ENCODE measurements around the gene CEP192. TPM values are rescaled to one million over a fixed set of nuclear protein-coding genes. Genes with fewer than 3 reads are reported as not detected.

The CEP192 gene
- total RNA-seq, 3 donors from 2014 or later (not counting 1 experiment from before 2014, with no cell fraction given): 41.3 to 47.9 (median 43.4) TPM

DNA sequence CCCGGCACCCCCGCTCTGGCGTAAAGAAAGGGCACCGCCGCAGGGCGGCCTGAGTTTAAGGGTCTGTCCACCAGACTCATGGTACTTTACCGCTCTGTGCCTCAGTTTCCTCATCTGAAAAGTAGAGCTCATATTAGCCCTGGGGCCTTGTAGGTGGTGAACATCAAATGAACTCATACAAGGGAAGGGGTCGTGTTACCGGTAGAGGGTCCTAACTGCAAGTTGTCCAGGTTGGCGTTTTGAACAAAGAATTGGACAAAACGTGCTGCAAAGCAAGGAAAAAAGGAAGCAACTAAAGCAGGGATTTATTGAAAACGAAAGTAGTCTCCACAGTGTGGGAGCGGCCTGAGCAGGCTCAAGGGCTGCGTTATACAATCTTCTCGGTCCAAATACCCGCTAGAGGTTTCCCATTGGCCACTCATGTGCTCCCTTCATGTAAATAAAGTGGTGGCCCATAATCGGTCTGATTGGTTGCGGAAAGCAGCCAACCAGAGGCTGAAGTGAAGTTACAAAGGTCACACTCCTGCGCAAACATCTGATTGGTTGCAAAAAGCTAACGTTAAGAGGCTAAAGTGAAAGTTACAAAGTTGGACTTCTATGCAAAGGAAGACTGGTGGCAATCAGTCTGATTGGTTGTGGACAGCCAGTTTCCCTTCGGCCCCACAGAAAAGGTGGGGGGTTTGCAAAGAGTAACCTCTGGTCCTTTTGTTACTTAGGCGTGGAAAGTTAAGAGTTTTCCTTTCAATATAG, 146.7 kb downstream of the CEP192 start:
- Histone ChIP-seq H3K4me1 (ENCODE audit: control insufficient read depth, insufficient read depth, low read length) (peaks cover 21% of the 10 kb centered on the region), H3K36me3 (ENCODE audit: control insufficient read depth, insufficient read depth, low read length) (no peaks in the 10 kb centered on the region), H3K9me3 (ENCODE audit: control insufficient read depth, insufficient read depth, low read length) (no peaks in the 10 kb centered on the region), H3K27ac (ENCODE audit: low read length) (peak overlapping the region; percentile 83), H3K4me3 (ENCODE audit: low read length) (peak overlapping the region; percentile 56), H3K27me3 (ENCODE audit: control insufficient read depth, insufficient read depth, low read length) (no peaks in the 10 kb centered on the region)
- TF ChIP-seq, protein P1, sequence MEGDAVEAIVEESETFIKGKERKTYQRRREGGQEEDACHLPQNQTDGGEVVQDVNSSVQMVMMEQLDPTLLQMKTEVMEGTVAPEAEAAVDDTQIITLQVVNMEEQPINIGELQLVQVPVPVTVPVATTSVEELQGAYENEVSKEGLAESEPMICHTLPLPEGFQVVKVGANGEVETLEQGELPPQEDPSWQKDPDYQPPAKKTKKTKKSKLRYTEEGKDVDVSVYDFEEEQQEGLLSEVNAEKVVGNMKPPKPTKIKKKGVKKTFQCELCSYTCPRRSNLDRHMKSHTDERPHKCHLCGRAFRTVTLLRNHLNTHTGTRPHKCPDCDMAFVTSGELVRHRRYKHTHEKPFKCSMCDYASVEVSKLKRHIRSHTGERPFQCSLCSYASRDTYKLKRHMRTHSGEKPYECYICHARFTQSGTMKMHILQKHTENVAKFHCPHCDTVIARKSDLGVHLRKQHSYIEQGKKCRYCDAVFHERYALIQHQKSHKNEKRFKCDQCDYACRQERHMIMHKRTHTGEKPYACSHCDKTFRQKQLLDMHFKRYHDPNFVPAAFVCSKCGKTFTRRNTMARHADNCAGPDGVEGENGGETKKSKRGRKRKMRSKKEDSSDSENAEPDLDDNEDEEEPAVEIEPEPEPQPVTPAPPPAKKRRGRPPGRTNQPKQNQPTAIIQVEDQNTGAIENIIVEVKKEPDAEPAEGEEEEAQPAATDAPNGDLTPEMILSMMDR (IDR thresholded peaks at IDR 0.05): no peak
- 7% methylated on average over 22 of the region's 22 CpGs for WGBS (ENCODE audit: insufficient coverage)
- Mint-ChIP-seq H3K27ac (peak overlapping the region; percentile 96), H3K9me3 (no peaks in the 10 kb centered on the region), H3K27me3 (ENCODE audit: low read depth in 2 of 2) (no peaks in the 10 kb centered on the region), H3K36me3 (no peaks in the 10 kb centered on the region), H3K4me3 (peak overlapping the region; percentile 99), H3K4me1 (peaks cover 29 to 31% of the 10 kb centered on the region in 2 donors)
- DNase-seq (peak; percentile 64 to 86), ATAC-seq (peak; percentile 87 to 93 (median 92))
- intact Hi-C loops (cut with micrococcal nuclease): loop anchor here (2.0 to 5.0 kb wide), 2 partner anchors 147 to 761 kb away; partner anchors contain the start of genes AFG3L2 and CEP192

DNA sequence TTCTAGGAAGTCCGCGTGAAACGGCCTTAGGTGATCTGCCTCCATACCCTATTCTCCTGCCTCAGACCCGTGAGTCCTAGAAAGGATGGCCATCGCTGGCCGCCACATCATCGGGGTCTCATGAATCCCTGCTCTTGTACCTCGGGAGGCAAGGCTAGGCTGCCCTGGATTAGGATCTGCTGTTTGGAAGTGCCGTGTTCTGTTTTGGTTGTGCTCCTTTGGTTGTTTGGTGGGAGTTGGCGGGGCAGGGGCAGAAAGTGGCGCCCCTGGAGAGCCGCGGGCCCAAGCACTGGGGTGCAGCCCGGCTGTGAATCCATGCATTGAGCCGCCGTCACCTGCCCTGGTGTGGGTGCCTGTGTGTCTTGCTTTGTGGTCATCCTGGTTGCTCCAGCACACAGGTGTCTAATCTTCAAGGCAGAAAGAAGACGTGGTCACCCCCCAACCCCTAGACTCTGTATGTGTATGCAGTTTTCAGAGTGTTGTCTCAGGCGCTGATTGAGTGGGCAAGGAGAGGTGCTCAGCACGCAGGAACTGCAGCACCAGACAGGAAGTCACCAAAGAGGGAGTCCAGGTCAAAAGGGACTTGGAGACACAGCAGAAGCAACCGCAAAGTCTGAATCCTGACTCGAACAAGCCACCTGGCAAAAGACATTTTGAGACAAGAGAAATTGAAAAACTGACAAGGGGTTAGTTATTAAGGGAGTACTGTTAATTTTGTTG, 147.4 kb downstream of the CEP192 start:
- DNase-seq (peak in 1 of 2 donors; percentile 26), ATAC-seq (no peak)
- Mint-ChIP-seq H3K27me3 (ENCODE audit: low read depth in 2 of 2) (peaks cover 0 to 5% of the 10 kb centered on the region in 2 donors), H3K36me3 (peaks cover 5% of the 10 kb centered on the region), H3K9me3 (peaks cover 2 to 5% of the 10 kb centered on the region in 2 donors), H3K27ac (peak overlapping the region; percentile 96), H3K4me1 (peaks cover 29 to 31% of the 10 kb centered on the region in 2 donors), H3K4me3 (peak overlapping the region; percentile 99)
- peaks cover 6% of the 10 kb centered on the region for H3K9me3 ChIP-seq (ENCODE audit: control insufficient read depth, insufficient read depth, low read length)
- H3K27ac ChIP-seq (ENCODE audit: low read length): peak overlapping the region; percentile 83
- intact Hi-C loops (cut with micrococcal nuclease): loop anchor here (5.0 kb wide), 1 partner anchor 761 kb away; the partner anchor contains the start of gene AFG3L2
- TF ChIP-seq, protein P1 (IDR thresholded peaks at IDR 0.05): no peak
- H3K4me1 ChIP-seq (ENCODE audit: control insufficient read depth, insufficient read depth, low read length): peaks cover 21% of the 10 kb centered on the region
- peak overlapping the region; percentile 56 for H3K4me3 ChIP-seq (ENCODE audit: low read length)
- no peaks in the 10 kb centered on the region for H3K36me3 ChIP-seq (ENCODE audit: control insufficient read depth, insufficient read depth, low read length)
- no peaks in the 10 kb centered on the region for H3K27me3 ChIP-seq (ENCODE audit: control insufficient read depth, insufficient read depth, low read length)
- 91% methylated on average over 20 of the region's 21 CpGs for WGBS (ENCODE audit: insufficient coverage)

DNA sequence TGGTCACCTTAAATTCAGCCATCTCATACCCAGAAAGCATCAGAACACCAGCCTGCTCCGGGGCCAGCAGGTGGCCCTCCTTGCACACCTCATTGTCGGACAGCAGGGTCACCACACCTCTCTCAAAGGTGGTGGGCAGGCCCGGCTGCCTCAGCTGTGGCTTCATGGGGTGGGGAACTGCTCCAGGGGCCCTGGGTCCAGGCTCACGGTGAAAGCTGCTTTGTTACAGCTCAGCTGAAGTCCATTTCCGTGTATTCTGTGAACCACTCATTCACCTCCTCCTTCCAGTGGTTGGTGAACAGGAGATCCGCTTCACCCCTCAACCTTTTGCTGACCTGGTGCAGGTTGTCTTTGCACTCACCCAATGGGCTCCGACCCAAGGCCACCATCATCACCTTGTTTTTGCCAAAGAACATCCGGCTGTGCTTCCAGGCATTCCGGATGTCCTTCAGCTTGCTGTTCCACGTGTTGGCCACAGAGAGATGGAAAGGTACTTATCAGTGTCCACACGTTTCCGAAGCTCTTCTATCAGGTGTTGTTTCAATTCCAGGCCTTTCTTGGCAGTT, 148.8 kb downstream of the CEP192 start:
- Mint-ChIP-seq H3K4me1 (peaks cover 29 to 31% of the 10 kb centered on the region in 2 donors), H3K27me3 (ENCODE audit: low read depth in 2 of 2) (peaks cover 0 to 5% of the 10 kb centered on the region in 2 donors), H3K9me3 (peaks cover 2 to 7% of the 10 kb centered on the region in 2 donors), H3K27ac (no peak overlapping the region), H3K4me3 (no peak overlapping the region), H3K36me3 (peaks cover 7% of the 10 kb centered on the region)
- Histone ChIP-seq H3K27me3 (ENCODE audit: control insufficient read depth, insufficient read depth, low read length) (no peaks in the 10 kb centered on the region), H3K9me3 (ENCODE audit: control insufficient read depth, insufficient read depth, low read length) (peaks cover 14% of the 10 kb centered on the region), H3K27ac (ENCODE audit: low read length) (no peak overlapping the region), H3K4me3 (ENCODE audit: low read length) (no peak overlapping the region), H3K36me3 (ENCODE audit: control insufficient read depth, insufficient read depth, low read length) (no peaks in the 10 kb centered on the region), H3K4me1 (ENCODE audit: control insufficient read depth, insufficient read depth, low read length) (peaks cover 21% of the 10 kb centered on the region)
- DNase-seq (no peak), ATAC-seq (no peak)
- TF ChIP-seq, protein P1 (IDR thresholded peaks at IDR 0.05): no peak
- intact Hi-C loops (cut with micrococcal nuclease): loop anchor here (5.0 kb wide), 1 partner anchor 763 kb away; the partner anchor contains the start of gene AFG3L2
- WGBS (ENCODE audit: insufficient coverage): 90% methylated on average over 12 of the region's 12 CpGs
